ACC112 (cell line): Measurements from ENCODE around the gene EBPL.

Source experiments
- H2AFZ ChIP-seq: fragments of 200-600 bp; sonication (generic); one replicate; pipeline ENCODE4 v1.6.0; 2017; ENCODE audit warnings: antibody characterized with exemption, low read length; ENCODE audit not compliant: unreplicated experiment
- H3K27ac ChIP-seq: fragments of 200-600 bp; sonication (generic); 2 replicates; pipeline ENCODE4 v1.5.1; 2014; ENCODE audit warnings: low read depth, mild to moderate bottlenecking, antibody characterized with exemption, low read length, moderate library complexity
- H3K27me3 ChIP-seq: fragments of 200-600 bp; sonication (generic); 2 replicates; pipeline ENCODE4 v1.6.1; 2014; ENCODE audit warnings: mild to moderate bottlenecking, antibody characterized with exemption, low read length, moderate library complexity, mixed read lengths; ENCODE audit not compliant: insufficient read depth
- H3K36me3 ChIP-seq: fragments of 200-600 bp; sonication (generic); 2 replicates; pipeline ENCODE4 v1.6.1; 2016; ENCODE audit warnings: mild to moderate bottlenecking, antibody characterized with exemption, low read length, moderate library complexity, mixed read lengths; ENCODE audit not compliant: insufficient read depth
- H3K4me1 ChIP-seq: fragments of 200-600 bp; sonication (generic); one replicate; pipeline ENCODE4 v1.6.1; 2016; ENCODE audit warnings: low read length, mixed read lengths; ENCODE audit not compliant: insufficient read depth, unreplicated experiment, control insufficient read depth
- H3K4me3 ChIP-seq: fragments of 200-600 bp; sonication (generic); 2 replicates; pipeline ENCODE4 v1.5.1; 2014; ENCODE audit warnings: mild to moderate bottlenecking, low read depth, low read length
- H3K79me2 ChIP-seq: fragments of 200-600 bp; sonication (generic); one replicate; pipeline ENCODE4 v1.6.0; 2016; ENCODE audit warnings: low read length; ENCODE audit not compliant: control insufficient read depth, unreplicated experiment, insufficient read depth

EBPL gene

DNA sequence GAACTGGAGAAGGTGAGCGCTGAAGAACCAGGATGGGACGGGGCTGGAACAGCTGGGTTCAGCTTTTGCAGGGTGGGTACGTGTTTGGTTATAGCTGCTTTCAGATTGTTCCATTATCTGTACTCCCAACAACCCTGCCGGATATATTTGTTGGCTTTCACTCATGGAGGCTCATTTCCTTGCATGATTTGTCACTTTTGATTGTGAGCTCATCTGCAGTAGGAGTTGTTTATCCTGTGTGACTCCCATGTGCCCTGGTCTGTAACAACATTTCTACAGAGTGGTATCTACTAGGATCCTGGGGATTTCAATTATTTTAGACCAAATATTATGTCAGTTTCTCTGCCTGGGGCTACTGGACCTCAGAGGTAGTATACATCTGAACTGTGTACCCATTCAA lies 57.6 kb downstream of the EBPL start:
- H2AFZ ChIP-seq = no peak overlapping the region
- H3K27me3 ChIP-seq = no peaks in the 10 kb centered on the region
- H3K4me3 ChIP-seq = no peak overlapping the region
- H3K79me2 ChIP-seq = no peaks in the 10 kb centered on the region
- no peak overlapping the region for H3K27ac ChIP-seq
- peaks cover 3% of the 10 kb centered on the region for H3K4me1 ChIP-seq
- no peaks in the 10 kb centered on the region for H3K36me3 ChIP-seq

DNA sequence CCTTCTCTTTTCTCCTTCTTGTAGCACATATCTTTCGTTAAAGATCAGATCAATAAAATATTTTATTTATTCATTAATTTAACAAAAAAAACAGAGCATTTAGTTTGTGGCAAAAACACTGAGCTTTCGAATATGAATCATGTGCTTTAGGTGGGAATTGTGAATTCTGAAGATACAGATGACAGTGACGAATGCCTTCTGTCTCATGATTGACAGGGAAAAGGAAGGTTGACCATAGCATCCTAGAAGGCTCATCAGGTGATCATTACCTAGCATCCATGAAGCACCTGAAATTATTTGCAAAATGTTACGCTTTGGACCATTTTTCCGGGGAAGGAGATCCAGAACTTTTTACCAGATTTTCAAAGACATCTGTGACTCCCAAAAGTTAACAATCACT lies 59.1 kb downstream of the EBPL start:
- Histone ChIP-seq H3K27ac (no peak overlapping the region), H2AFZ (no peak overlapping the region), H3K4me1 (peaks cover 3% of the 10 kb centered on the region)

GRCh38 chr13:49630580-49630979 lies 60.7 kb downstream of the EBPL start:
- Histone ChIP-seq H2AFZ (no peak overlapping the region), H3K27me3 (no peaks in the 10 kb centered on the region), H3K4me1 (peaks cover 3% of the 10 kb centered on the region), H3K27ac (no peak overlapping the region), H3K79me2 (no peaks in the 10 kb centered on the region), H3K36me3 (no peaks in the 10 kb centered on the region), H3K4me3 (no peak overlapping the region)

More for the DNA sequence above, 59.1 kb downstream of the EBPL start:
- H3K79me2 ChIP-seq = no peaks in the 10 kb centered on the region
- H3K27me3 ChIP-seq = no peaks in the 10 kb centered on the region
- no peak overlapping the region for H3K4me3 ChIP-seq
- no peaks in the 10 kb centered on the region for H3K36me3 ChIP-seq

DNA sequence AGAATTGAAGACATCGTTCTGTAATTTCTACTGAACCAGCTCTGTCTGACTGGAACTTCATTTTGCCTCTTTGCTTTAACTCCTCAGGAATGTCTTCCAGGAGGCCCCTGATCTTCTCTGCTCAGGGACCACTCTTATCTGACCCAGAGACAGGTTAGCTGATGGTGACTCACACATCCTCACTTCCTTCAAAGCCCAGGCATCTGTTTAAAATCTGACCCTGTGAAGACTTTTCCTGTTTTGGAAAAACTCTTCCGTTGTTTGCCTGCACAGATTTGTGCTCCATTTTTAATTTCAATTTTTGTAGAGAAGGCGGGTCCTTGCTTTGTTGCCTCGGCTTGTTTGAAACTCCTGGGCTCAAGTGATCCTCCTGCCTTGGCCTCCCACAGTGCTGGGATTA lies 61.3 kb downstream of the EBPL start:
- H3K79me2 ChIP-seq = no peaks in the 10 kb centered on the region
- H3K36me3 ChIP-seq = no peaks in the 10 kb centered on the region
- no peaks in the 10 kb centered on the region for H3K27me3 ChIP-seq
- H3K4me3 ChIP-seq = no peak overlapping the region
- H2AFZ ChIP-seq = no peak overlapping the region
- no peaks in the 10 kb centered on the region for H3K4me1 ChIP-seq
- H3K27ac ChIP-seq = no peak overlapping the region

DNA sequence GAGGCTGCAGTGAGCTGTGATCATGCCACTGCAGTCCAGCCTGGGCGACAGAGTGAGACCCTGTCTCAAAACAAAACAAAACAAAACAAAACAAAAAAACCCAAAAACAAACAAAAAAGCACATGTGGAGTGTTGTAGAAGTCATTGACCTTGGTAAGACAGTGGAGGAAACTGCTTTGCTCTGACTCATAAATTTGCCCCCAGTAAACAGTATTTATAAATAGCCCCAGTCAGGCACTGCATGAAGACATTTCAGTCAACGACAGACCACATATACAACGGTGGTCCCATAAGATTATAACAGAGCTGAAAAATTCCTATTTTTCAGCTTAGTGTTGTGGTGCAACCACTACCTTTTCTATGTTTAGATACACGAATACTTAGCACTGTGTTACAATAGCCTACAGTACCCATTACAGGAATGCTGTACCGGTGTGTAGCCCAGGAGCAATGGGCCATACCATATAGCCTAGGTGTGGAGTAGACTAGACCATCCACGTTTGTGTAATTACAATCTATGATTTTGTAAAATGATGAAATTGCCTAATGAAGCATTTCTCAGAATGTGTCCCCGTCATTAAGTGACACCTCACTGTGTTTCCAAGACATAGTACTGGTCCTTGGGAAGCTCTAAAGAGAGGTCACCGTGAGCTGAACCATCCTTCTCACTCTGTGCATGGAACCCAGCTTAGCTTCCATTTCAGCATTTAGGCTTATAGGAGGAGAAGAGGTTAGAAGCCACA lies 61.9 kb downstream of the EBPL start:
- H3K27me3 ChIP-seq = no peaks in the 10 kb centered on the region
- H3K27ac ChIP-seq = no peak overlapping the region
- no peak overlapping the region for H3K4me3 ChIP-seq
- H3K79me2 ChIP-seq = no peaks in the 10 kb centered on the region
- H2AFZ ChIP-seq = no peak overlapping the region
- no peaks in the 10 kb centered on the region for H3K36me3 ChIP-seq
- no peaks in the 10 kb centered on the region for H3K4me1 ChIP-seq

DNA sequence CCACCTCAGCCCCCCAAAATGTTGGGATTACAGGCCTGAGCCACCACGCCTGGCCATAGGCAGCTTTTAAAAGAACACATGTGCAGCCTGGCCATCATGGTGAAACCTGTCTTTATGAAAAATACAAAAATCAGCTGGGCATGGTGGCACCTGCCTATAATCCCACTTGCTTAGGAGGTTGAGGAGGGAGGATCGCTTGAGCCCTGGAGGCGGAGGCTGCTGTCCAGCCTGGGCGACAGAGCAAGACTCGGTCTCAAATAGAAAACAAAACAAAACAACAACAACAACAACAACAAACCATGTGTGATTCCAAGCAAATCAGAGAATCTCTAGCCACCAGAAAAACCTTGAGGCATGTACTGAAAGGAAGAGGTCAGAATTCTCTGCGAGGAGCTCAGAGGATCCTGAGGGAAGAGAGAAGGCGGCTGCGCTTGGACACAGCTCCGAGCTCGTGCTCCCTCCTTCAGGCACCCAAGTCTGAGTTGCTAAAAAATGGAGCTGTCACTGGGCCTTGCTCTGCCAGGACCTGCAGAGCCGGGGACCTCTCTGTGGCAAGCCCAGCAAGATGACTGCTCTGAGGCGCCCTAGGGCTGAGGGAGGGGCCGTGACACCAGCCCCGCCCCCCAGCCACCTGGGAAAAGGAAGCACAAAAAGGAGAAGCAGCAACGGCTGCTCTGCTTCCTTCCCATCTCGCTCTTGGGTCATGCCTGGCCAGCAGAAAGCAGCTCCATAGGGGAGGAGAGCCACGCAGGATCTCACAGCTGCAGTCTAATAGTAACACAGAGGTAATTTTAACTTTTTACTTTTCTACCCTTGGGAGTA lies 63.2 kb downstream of the EBPL start, which contains the start of gene ARL11:
TSS of gene ARL11 (plus strand) at position 677 of the 822 bp plus-strand sequence. CDS start 1,941 bp downstream, outside the sequence.
- no peaks in the 10 kb centered on the region for H3K79me2 ChIP-seq
- H3K4me1 ChIP-seq = no peaks in the 10 kb centered on the region
- no peaks in the 10 kb centered on the region for H3K36me3 ChIP-seq
- no peak within 1 kb of the TSS for H3K27ac ChIP-seq
- no peak within 1 kb of the TSS for H2AFZ ChIP-seq
- no peak within 1 kb of the TSS for H3K4me3 ChIP-seq
- H3K27me3 ChIP-seq = no peaks in the 10 kb centered on the region

- no peaks in the 10 kb centered on the region for H3K27me3 ChIP-seq
- H3K27ac ChIP-seq = no peak overlapping the region
- H3K36me3 ChIP-seq = no peaks in the 10 kb centered on the region
- no peak overlapping the region for H3K4me3 ChIP-seq
- no peaks in the 10 kb centered on the region for H3K4me1 ChIP-seq
- no peaks in the 10 kb centered on the region for H3K79me2 ChIP-seq
- no peak overlapping the region for H2AFZ ChIP-seq
Measured at GRCh38 chr13:49625392-49626079, 65.8 kb downstream of the EBPL start.

DNA sequence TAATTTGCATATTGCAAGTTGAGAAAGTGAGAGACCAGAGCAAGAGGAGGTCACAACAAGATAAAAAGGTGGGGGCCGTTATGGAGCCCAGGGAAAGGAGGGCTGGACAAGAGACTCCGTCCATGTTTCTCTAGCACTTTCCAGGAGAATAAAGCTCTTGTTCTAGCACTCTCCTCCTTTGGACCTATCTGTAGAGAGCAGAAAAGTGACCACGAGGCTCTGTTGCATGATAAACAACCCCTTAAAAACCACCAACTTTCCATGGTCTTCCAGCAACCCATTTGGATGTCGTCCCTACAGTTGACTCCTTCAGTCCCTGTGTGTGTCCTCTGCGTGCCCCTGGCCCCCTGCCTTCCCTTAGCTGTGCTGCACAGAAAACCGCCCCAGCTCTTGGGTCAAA lies 67.1 kb downstream of the EBPL start:
- Histone ChIP-seq H3K4me3 (no peak overlapping the region), H2AFZ (no peak overlapping the region), H3K27me3 (no peaks in the 10 kb centered on the region), H3K79me2 (no peaks in the 10 kb centered on the region), H3K4me1 (no peaks in the 10 kb centered on the region), H3K27ac (no peak overlapping the region), H3K36me3 (no peaks in the 10 kb centered on the region)

GRCh38 chr13:49622174-49622946 lies 68.9 kb downstream of the EBPL start:
- Histone ChIP-seq H2AFZ (no peak overlapping the region), H3K4me1 (no peaks in the 10 kb centered on the region), H3K4me3 (no peak overlapping the region), H3K27ac (no peak overlapping the region), H3K79me2 (no peaks in the 10 kb centered on the region), H3K36me3 (no peaks in the 10 kb centered on the region), H3K27me3 (no peaks in the 10 kb centered on the region)

DNA sequence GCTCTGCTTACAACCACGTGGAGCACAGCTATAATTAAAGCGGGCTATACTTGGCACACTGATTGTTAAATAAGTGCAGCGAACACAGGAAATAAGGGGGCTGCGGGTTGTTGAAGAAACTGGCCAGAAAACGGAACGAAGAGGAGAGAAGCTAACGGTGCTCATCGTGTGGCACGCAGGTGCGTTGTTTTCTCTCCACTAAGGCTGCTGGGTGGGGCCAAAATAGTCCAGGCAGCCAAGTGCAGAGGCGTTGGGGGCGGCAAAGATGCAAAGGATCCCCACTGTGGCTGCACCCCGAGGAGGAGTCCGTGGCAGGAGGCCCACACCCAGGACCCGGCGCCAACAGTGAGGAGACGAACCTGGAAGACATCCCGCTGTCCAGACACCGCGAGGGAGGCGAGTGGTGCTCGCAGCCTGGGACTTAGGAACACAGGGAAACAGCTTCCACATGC lies 71.1 kb downstream of the EBPL start:
- no peaks in the 10 kb centered on the region for H3K27me3 ChIP-seq
- no peaks in the 10 kb centered on the region for H3K4me1 ChIP-seq
- H2AFZ ChIP-seq = no peak overlapping the region
- H3K4me3 ChIP-seq = no peak overlapping the region
- no peak overlapping the region for H3K27ac ChIP-seq
- H3K79me2 ChIP-seq = no peaks in the 10 kb centered on the region
- no peaks in the 10 kb centered on the region for H3K36me3 ChIP-seq
